GM23338 (cell line): Measurements from ENCODE around the gene STEAP1. TPM values are rescaled to one million over a fixed set of nuclear protein-coding genes. Genes with fewer than 3 reads are reported as not detected.

Source experiments
- ATAC-seq: fragments of 200-7000 bp; cut with Tn5 transposase; 3 replicates; pipeline ENCODE4 v1.9.1; 2020
- DNase-seq: peaks from one replicate; pipeline ENCODE4 v3.0.0-alpha.2; 2015; ENCODE audit warnings: low spot score
- H2AFZ ChIP-seq: fragments of 200-600 bp; sonication (generic); 2 replicates; pipeline ENCODE4 v1.8.0; 2016; ENCODE audit warnings: antibody characterized with exemption, mild to moderate bottlenecking, moderate library complexity
- H3F3A ChIP-seq: fragments of 200-600 bp; sonication (generic); replicated peaks from 2 replicates; pipeline ENCODE4 v1.8.0; 2017; ENCODE audit warnings: antibody characterized with exemption, mixed run types, low read depth
- H3K27ac ChIP-seq: fragments of 200-600 bp; sonication (generic); 2 replicates; pipeline ENCODE4 v1.6.1; 2016; ENCODE audit warnings: low read depth
- H3K27me3 ChIP-seq: fragments of 200-600 bp; sonication (generic); 2 replicates; pipeline ENCODE4 v1.8.0; 2016; ENCODE audit warnings: mild to moderate bottlenecking, mixed run types, moderate library complexity; ENCODE audit not compliant: insufficient read depth
- H3K36me3 ChIP-seq: fragments of 200-600 bp; sonication (generic); 2 replicates; pipeline ENCODE4 v1.8.0; 2016; ENCODE audit warnings: mild to moderate bottlenecking; ENCODE audit not compliant: insufficient read depth
- H3K4me1 ChIP-seq: fragments of 200-600 bp; sonication (generic); 2 replicates; pipeline ENCODE4 v1.8.0; 2016; ENCODE audit warnings: mild to moderate bottlenecking, moderate library complexity; ENCODE audit not compliant: insufficient read depth
- H3K4me2 ChIP-seq: fragments of 200-600 bp; sonication (generic); 2 replicates; pipeline ENCODE4 v1.7.1; 2017; ENCODE audit warnings: mixed run types
- H3K4me3 ChIP-seq: fragments of 200-600 bp; sonication (generic); 2 replicates; pipeline ENCODE4 v1.6.1; 2016; ENCODE audit warnings: mixed run types
- H3K79me2 ChIP-seq: fragments of 200-600 bp; sonication (generic); replicated peaks from 2 replicates; pipeline ENCODE4 v1.8.0; 2017; ENCODE audit warnings: mild to moderate bottlenecking; ENCODE audit not compliant: insufficient read depth
- H3K9me2 ChIP-seq: fragments of 200-600 bp; sonication (generic); 2 replicates; pipeline ENCODE4 v1.8.0; 2017; ENCODE audit not compliant: insufficient read depth
- H4K20me1 ChIP-seq: fragments of 200-600 bp; sonication (generic); replicated peaks from 2 replicates; pipeline ENCODE4 v1.8.0; 2017; ENCODE audit warnings: mild to moderate bottlenecking; ENCODE audit not compliant: insufficient read depth
- H3K27ac Mint-ChIP-seq: 2 replicates; pipeline ENCODE4 v1.8.0; 2020; ENCODE audit warnings: inconsistent platforms, mild to moderate bottlenecking, moderate library complexity, mixed read lengths
- H3K27me3 Mint-ChIP-seq: 3 replicates; pipeline ENCODE4 v1.8.0; 2022; ENCODE audit warnings: low read depth, mild to moderate bottlenecking, moderate library complexity, mixed read lengths, inconsistent platforms; ENCODE audit not compliant: insufficient read depth, poor library complexity
- H3K36me3 Mint-ChIP-seq: 3 replicates; pipeline ENCODE4 v1.8.0; 2021; ENCODE audit warnings: low read depth, mild to moderate bottlenecking, inconsistent platforms, moderate library complexity, mixed read lengths
- H3K4me1 Mint-ChIP-seq: 3 replicates; pipeline ENCODE4 v1.8.0; 2020; ENCODE audit warnings: mild to moderate bottlenecking, inconsistent platforms, mixed read lengths
- H3K4me3 Mint-ChIP-seq: 3 replicates; pipeline ENCODE4 v1.8.0; 2021; ENCODE audit warnings: moderate library complexity, mild to moderate bottlenecking, inconsistent platforms, mixed read lengths
- H3K9me3 Mint-ChIP-seq: 3 replicates; pipeline ENCODE4 v1.8.0; 2020; ENCODE audit warnings: moderate library complexity, mild to moderate bottlenecking, inconsistent platforms, mixed read lengths
- CTCF ChIP-seq, 2 experiments: fragments of 200-600 bp in 1 of 2; sonication (generic) in 1 of 2; conservative IDR thresholded peaks; 2 replicates each; pipeline versions ENCODE4 v1.5.1 to v1.6.1; 2016 to 2017; ENCODE audit warnings: antibody characterized with exemption in 2 of 2, low read depth in 2 of 2, mild to moderate bottlenecking in 2 of 2, moderate library complexity in 1 of 2
- EZH2 ChIP-seq: fragments of 200-600 bp; sonication (generic); IDR thresholded peaks from one replicate; pipeline ENCODE4 v1.8.0; 2017; ENCODE audit warnings: antibody characterized with exemption, mild to moderate bottlenecking, low read depth; ENCODE audit not compliant: unreplicated experiment
- EZH2phosphoT487 ChIP-seq: fragments of 200-600 bp; sonication (generic); IDR thresholded peaks from one replicate; pipeline ENCODE4 v1.8.1; 2018; ENCODE audit warnings: antibody characterized with exemption; ENCODE audit not compliant: unreplicated experiment
- NANOG ChIP-seq: IDR thresholded peaks from 2 replicates; pipeline ENCODE4 v1.6.1; 2016; ENCODE audit warnings: antibody characterized with exemption, borderline replicate concordance
- POLR2AphosphoS5 ChIP-seq: IDR thresholded peaks from 2 replicates; pipeline ENCODE4 v1.6.1; 2016; ENCODE audit warnings: antibody characterized with exemption, low read depth
- REST ChIP-seq: IDR thresholded peaks from one replicate; pipeline ENCODE4 v1.6.1; 2018; ENCODE audit warnings: antibody characterized with exemption; ENCODE audit not compliant: unreplicated experiment
- STAT1 ChIP-seq: IDR thresholded peaks from one replicate; pipeline ENCODE4 v1.6.1; 2016; ENCODE audit warnings: antibody characterized with exemption; ENCODE audit not compliant: unreplicated experiment
- ZNF331 ChIP-seq: fragments of 250-450 bp; sonication (Bioruptor Pico); IDR thresholded peaks from 2 replicates; pipeline ENCODE4 v1.5.0; 2020; ENCODE audit warnings: low read depth, mild to moderate bottlenecking, moderate library complexity
- polyA plus RNA-seq: library from polyadenylated mRNA; unstranded; fragments of >200 nt; fragmentation: Nextera tagmentation; extraction: Ambion mirVana; gene quantifications from 2 replicates; pipeline ENCODE4 v1.2.1, GENCODE V29; 2016
- total RNA-seq: library from RNA; depleted of rRNA; stranded (reverse); fragments of >200 nt; shearing (Covaris generic); gene quantifications from 2 replicates; pipeline ENCODE4 v1.2.3, GENCODE V29; 2014

STEAP1 gene
- total and polyA plus RNA-seq, 2 experiments from 2014 or later, result 14.7 to 14.9 TPM

- Mint-ChIP-seq H3K36me3 (peaks cover 21% of the 10 kb centered on the region; the same call in 2 of the 3 replicates), H3K4me1 (no peaks in the 10 kb centered on the region), H3K27me3 (peaks cover 2% of the 10 kb centered on the region), H3K9me3 (peaks cover 41% of the 10 kb centered on the region), H3K27ac (no peak overlapping the region), H3K4me3 (no peak overlapping the region)
- Histone ChIP-seq H3K4me3 (no peak overlapping the region), H3K4me1 (no peaks in the 10 kb centered on the region), H3K27me3 (no peaks in the 10 kb centered on the region), H3K79me2 (no peaks in the 10 kb centered on the region), H3K36me3 (peaks cover 11% of the 10 kb centered on the region), H3K27ac (no peak overlapping the region), H2AFZ (peak overlapping the region; percentile 14; the same call in 1 of the 2 replicates), H3F3A (no peaks in the 10 kb centered on the region), H4K20me1 (no peaks in the 10 kb centered on the region), H3K4me2 (no peak overlapping the region), H3K9me2 (no peaks in the 10 kb centered on the region)
- ATAC-seq, result no peak
- DNase-seq, result no peak
- TF ChIP-seq REST (no peak), NANOG (no peak), POLR2AphosphoS5 (no peak), EZH2 (no peak), ZNF331 (no peak), STAT1 (no peak), EZH2phosphoT487 (no peak), CTCF (conservative IDR thresholded peaks at IDR 0.05; ENCODE audit: low read depth in 2 of 2) (no peak)
These were observed 40.9 kb downstream of the STEAP1 start for GRCh38 chr7:90194911-90195809.

GRCh38 chr7:90201500-90202195 is 47.4 kb downstream of the STEAP1 start:
- no peak for DNase-seq
- no peak for TF ChIP-seq ZNF331
- TF ChIP-seq NANOG, result no peak
- TF ChIP-seq REST, result no peak

More at GRCh38 chr7:90201500-90202195, 47.4 kb downstream of the STEAP1 start:
- Histone ChIP-seq H2AFZ (no peak overlapping the region), H3K4me3 (no peak overlapping the region), H3K27ac (no peak overlapping the region), H3K4me1 (no peaks in the 10 kb centered on the region), H3K79me2 (no peaks in the 10 kb centered on the region), H3K36me3 (no peaks in the 10 kb centered on the region), H3K27me3 (no peaks in the 10 kb centered on the region), H4K20me1 (no peaks in the 10 kb centered on the region), H3F3A (no peaks in the 10 kb centered on the region), H3K9me2 (no peaks in the 10 kb centered on the region), H3K4me2 (no peak overlapping the region)
- no peak for ATAC-seq
- Mint-ChIP-seq H3K36me3 (no peaks in the 10 kb centered on the region; the same call in 2 of the 3 replicates), H3K9me3 (peaks cover 3% of the 10 kb centered on the region; the same call in 1 of the 3 replicates), H3K27ac (no peak overlapping the region), H3K4me3 (no peak overlapping the region), H3K27me3 (no peaks in the 10 kb centered on the region), H3K4me1 (no peaks in the 10 kb centered on the region)
